HL-60 (cell line): ENCODE results near the gene RNF144A.

ENCODE experiments used
- DNase-seq, 2 experiments: peaks; one replicate each; pipeline ENCODE4 v3.0.0-alpha.2; 2010 to 2020; ENCODE audit warnings: low read depth in 1 of 2, low spot score in 1 of 2
- H3K27ac ChIP-seq: fragments of 250-450 bp; sonication (Bioruptor Pico); replicated peaks from 2 replicates; pipeline ENCODE4 v1.5.1; 2020; ENCODE audit warnings: mild to moderate bottlenecking, moderate library complexity
- H3K27me3 ChIP-seq: fragments of 250-450 bp; sonication (Bioruptor Pico); 2 replicates; pipeline ENCODE4 v1.5.1; 2021; ENCODE audit warnings: mild to moderate bottlenecking, moderate library complexity; ENCODE audit not compliant: insufficient read depth, poor library complexity, severe bottlenecking
- H3K4me3 ChIP-seq: replicated peaks from 2 replicates; pipeline ENCODE4 v1.5.1; 2011; ENCODE audit warnings: mild to moderate bottlenecking, control low read depth, low read length; ENCODE audit not compliant: insufficient read depth
- CTCF ChIP-seq: IDR thresholded peaks from one replicate; pipeline ENCODE4 v1.5.1; 2011; ENCODE audit warnings: low read length, control low read depth, inconsistent platforms; ENCODE audit not compliant: insufficient read depth
- GABPA ChIP-seq: IDR thresholded peaks from 2 replicates; pipeline ENCODE4 v1.6.1; 2012; ENCODE audit warnings: low read depth
- POLR2AphosphoS5 ChIP-seq: IDR thresholded peaks from 2 replicates; pipeline ENCODE4 v1.6.1; 2012; ENCODE audit warnings: low read depth
- REST ChIP-seq: IDR thresholded peaks from 2 replicates; pipeline ENCODE4 v1.6.1; 2012; ENCODE audit warnings: low read depth; ENCODE audit not compliant: insufficient replicate concordance
- SPI1 ChIP-seq: IDR thresholded peaks from 2 replicates; pipeline ENCODE4 v1.6.1; 2012; ENCODE audit warnings: low read depth, mild to moderate bottlenecking, borderline replicate concordance

RNF144A gene

GRCh38 chr2:7043690-7044089 lies 126.5 kb downstream of the RNF144A start:
- TF ChIP-seq POLR2AphosphoS5 (no peak), GABPA (no peak), CTCF (no peak), SPI1 (no peak), REST (no peak)
- no peak overlapping the region for H3K27ac ChIP-seq
- no peak overlapping the region for H3K4me3 ChIP-seq
- DNase-seq: no peak
- H3K27me3 ChIP-seq: no peaks in the 10 kb centered on the region

GRCh38 chr2:7044253-7045250 lies 127.3 kb downstream of the RNF144A start:
- TF ChIP-seq CTCF (peak; percentile 90), POLR2AphosphoS5 (no peak)
- Histone ChIP-seq H3K27me3 (no peaks in the 10 kb centered on the region), H3K27ac (no peak overlapping the region), H3K4me3 (no peak overlapping the region)
- peak; percentile 30 to 51 for DNase-seq

- H3K4me3 ChIP-seq: no peak overlapping the region
- TF ChIP-seq REST: no peak
- H3K27me3 ChIP-seq: no peaks in the 10 kb centered on the region
- DNase-seq: no peak
- no peak overlapping the region for H3K27ac ChIP-seq
Observed at GRCh38 chr2:7045601-7046590, 128.7 kb downstream of the RNF144A start.

GRCh38 chr2:7047661-7048060 lies 130.4 kb downstream of the RNF144A start:
- DNase-seq: no peak
- H3K27ac ChIP-seq: no peak overlapping the region

More at GRCh38 chr2:7047661-7048060, 130.4 kb downstream of the RNF144A start:
- H3K27me3 ChIP-seq: no peaks in the 10 kb centered on the region
- TF ChIP-seq GABPA: no peak
- no peak for TF ChIP-seq CTCF
- no peak for TF ChIP-seq REST
- TF ChIP-seq POLR2AphosphoS5: no peak
- no peak for TF ChIP-seq SPI1
- no peak overlapping the region for H3K4me3 ChIP-seq
